CD4-positive, alpha-beta T cell (primary cell): Measurements from ENCODE around the gene CD3D. TPM values are rescaled to one million over a fixed set of nuclear protein-coding genes. Genes with fewer than 3 reads are reported as not detected.

Source experiments
- ATAC-seq: fragments of 200-7000 bp; cut with Tn5 transposase; one replicate; pipeline ENCODE4 v1.10.0; 2022; ENCODE audit warnings: mild to moderate bottlenecking; ENCODE audit not compliant: poor library complexity
- CTCF ChIA-PET: fragments of 350-600 bp; sonication (Branson Sonifier 250); formaldehyde crosslinking; loops from one replicate; lab custom pipeline; 2021; ENCODE audit warnings: antibody characterized with exemption, inconsistent platforms; lab: Charles Lee
- POLR2A ChIA-PET: fragments of 350-600 bp; sonication (Branson Sonifier 250); formaldehyde crosslinking; loops from one replicate; lab custom pipeline; 2021; ENCODE audit warnings: antibody characterized with exemption, inconsistent platforms; lab: Charles Lee
- DNase-seq, 14 experiments: peaks; one replicate each; pipeline ENCODE4 v3.0.0-alpha.2; 2013 to 2020; ENCODE audit warnings: mixed read lengths in 2 of 14
- H3K27ac ChIP-seq, 2 donors: one replicate each; pipeline versions ENCODE4 v1.5.1 to v1.7.0; 2013; ENCODE audit warnings: low read length in 2 of 2, low read depth in 1 of 2, mild to moderate bottlenecking in 1 of 2
- H3K27me3 ChIP-seq, 2 experiments: 1 replicate in 1 of 2; 2 replicates in 1 of 2; pipeline versions ENCODE4 v1.6.1 to v1.7.0; 2013; ENCODE audit warnings: low read length in 2 of 2, control low read depth in 1 of 2, mild to moderate bottlenecking in 1 of 2, moderate library complexity in 1 of 2; ENCODE audit not compliant: insufficient read depth in 2 of 2, control insufficient read depth in 1 of 2
- H3K36me3 ChIP-seq: one replicate; pipeline ENCODE4 v1.6.1; 2013; ENCODE audit warnings: low read length, control low read depth; ENCODE audit not compliant: insufficient read depth
- H3K4me1 ChIP-seq: one replicate; pipeline ENCODE4 v1.6.1; 2013; ENCODE audit warnings: low read length, control low read depth; ENCODE audit not compliant: insufficient read depth
- H3K4me3 ChIP-seq: one replicate; pipeline ENCODE4 v1.5.1; 2013; ENCODE audit warnings: mild to moderate bottlenecking, low read length, moderate library complexity
- H3K9me3 ChIP-seq, 2 experiments: 1 replicate in 1 of 2; 2 replicates in 1 of 2; pipeline versions ENCODE4 v1.6.1 to v1.7.0; 2013; ENCODE audit warnings: low read length in 2 of 2, mild to moderate bottlenecking in 2 of 2, control low read depth in 1 of 2, moderate library complexity in 1 of 2; ENCODE audit not compliant: control insufficient read depth in 1 of 2, insufficient read depth in 1 of 2
- H3K27ac Mint-ChIP-seq: one replicate; pipeline ENCODE4 v1.8.0; 2020; ENCODE audit warnings: mixed read lengths
- H3K27me3 Mint-ChIP-seq: one replicate; pipeline ENCODE4 v1.8.0; 2021; ENCODE audit warnings: mixed read lengths
- H3K36me3 Mint-ChIP-seq: one replicate; pipeline ENCODE4 v1.8.0; 2021; ENCODE audit warnings: low read depth, mixed read lengths
- H3K4me1 Mint-ChIP-seq: one replicate; pipeline ENCODE4 v1.8.0; 2021; ENCODE audit warnings: low read depth, mixed read lengths
- H3K4me3 Mint-ChIP-seq: one replicate; pipeline ENCODE4 v1.8.0; 2020; ENCODE audit warnings: mild to moderate bottlenecking, mixed read lengths
- H3K9me3 Mint-ChIP-seq: one replicate; pipeline ENCODE4 v1.8.0; 2020; ENCODE audit warnings: mixed read lengths
- intact Hi-C, 2 experiments: fragments of 100-400 bp; cut with DNase I in 1 of 2; cut with micrococcal nuclease in 1 of 2; formaldehyde crosslinking; loops; one replicate each; pipeline versions ENCODE4 v1.15.1 to v1.9.0; 2023 to 2025; cut with DNase I, micrococcal nuclease
- total RNA-seq, 174 experiments: library from RNA in 2 of 174; stranded (reverse) in 2 of 174; gene quantifications; one replicate each; pipeline ENCODE4 v1.2.3 and lab custom pipeline; 2021 to 2026
- TF ChIP-seq, protein P1 (sequence below): fragments of 200-600 bp; IDR thresholded peaks from one replicate; pipeline ENCODE4 v1.8.0; 2022; ENCODE audit warnings: antibody characterized with exemption, mild to moderate bottlenecking

The CD3D gene
- total RNA-seq, 2 experiments from 2014 or later: 265 to 274 TPM

DNA sequence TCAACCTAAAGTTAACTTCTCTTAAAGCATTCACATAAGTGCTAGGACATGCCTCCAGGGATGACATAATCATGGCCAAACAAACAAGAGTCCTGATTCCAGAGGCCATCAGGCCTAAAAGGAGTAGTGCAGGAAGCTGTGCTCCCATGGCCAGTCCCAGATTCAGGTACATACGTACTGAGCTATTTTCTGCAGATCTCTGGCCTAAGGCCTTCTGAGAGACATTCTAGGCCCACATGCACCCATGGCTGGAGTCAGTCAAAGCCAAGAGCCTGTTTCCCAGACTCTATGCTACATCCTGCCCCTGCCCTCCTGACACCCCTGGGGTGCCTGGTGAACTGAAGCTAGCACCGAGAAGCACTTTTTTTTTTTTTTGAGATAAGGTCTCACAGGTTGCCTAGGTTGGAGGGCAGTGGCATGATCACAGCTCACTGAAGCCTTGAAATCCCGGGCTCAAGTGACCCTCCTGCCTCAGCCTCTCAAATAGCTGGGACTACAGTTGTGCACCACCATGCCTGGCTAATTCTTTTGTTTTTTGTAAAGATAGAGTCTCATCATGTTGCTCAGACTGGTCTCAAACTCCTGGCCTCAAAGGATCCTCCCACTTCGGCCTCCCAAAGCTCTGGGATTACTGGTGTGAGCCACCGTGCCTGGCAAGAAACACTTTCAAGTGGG lies 553 bp downstream of the CD3D start:
- Histone ChIP-seq H3K27me3 (no peaks in the 10 kb centered on the region), H3K4me1 (peaks cover 61% of the 10 kb centered on the region), H3K9me3 (no peaks in the 10 kb centered on the region), H3K4me3 (peak overlapping the region; percentile 86), H3K27ac (peak overlapping the region; percentile 84 to 90), H3K36me3 (peaks cover 31% of the 10 kb centered on the region)
- ChIA-PET CTCF (interaction anchor here (1.0 to 7.8 kb wide), 6 partner anchors 11 to 144 kb away, joined by 3 to 56 read pairs (median 4); partner anchors contain the start of genes CD3E and UBE4A), POLR2A (interaction anchor here (0.9 to 2.6 kb wide), 13 partner anchors 7 to 451 kb away, joined by 3 to 11 read pairs (median 4); partner anchors contain the start of genes JAML, MPZL3 and UBE4A)
- ATAC-seq: peak; percentile 5
- intact Hi-C loops: loop anchor here (2.0 to 5.0 kb wide), 3 partner anchors 35 to 140 kb away; partner anchors contain the start of gene JAML (in 1 of the 2)
- DNase-seq: peak in 7 of 14 experiments; percentile 10 to 60 (median 46)
- Mint-ChIP-seq H3K27ac (peak overlapping the region; percentile 98), H3K9me3 (no peaks in the 10 kb centered on the region), H3K4me1 (peaks cover 76% of the 10 kb centered on the region), H3K27me3 (no peaks in the 10 kb centered on the region), H3K36me3 (peaks cover 73% of the 10 kb centered on the region), H3K4me3 (peak overlapping the region; percentile 97)
- TF ChIP-seq, protein P1, sequence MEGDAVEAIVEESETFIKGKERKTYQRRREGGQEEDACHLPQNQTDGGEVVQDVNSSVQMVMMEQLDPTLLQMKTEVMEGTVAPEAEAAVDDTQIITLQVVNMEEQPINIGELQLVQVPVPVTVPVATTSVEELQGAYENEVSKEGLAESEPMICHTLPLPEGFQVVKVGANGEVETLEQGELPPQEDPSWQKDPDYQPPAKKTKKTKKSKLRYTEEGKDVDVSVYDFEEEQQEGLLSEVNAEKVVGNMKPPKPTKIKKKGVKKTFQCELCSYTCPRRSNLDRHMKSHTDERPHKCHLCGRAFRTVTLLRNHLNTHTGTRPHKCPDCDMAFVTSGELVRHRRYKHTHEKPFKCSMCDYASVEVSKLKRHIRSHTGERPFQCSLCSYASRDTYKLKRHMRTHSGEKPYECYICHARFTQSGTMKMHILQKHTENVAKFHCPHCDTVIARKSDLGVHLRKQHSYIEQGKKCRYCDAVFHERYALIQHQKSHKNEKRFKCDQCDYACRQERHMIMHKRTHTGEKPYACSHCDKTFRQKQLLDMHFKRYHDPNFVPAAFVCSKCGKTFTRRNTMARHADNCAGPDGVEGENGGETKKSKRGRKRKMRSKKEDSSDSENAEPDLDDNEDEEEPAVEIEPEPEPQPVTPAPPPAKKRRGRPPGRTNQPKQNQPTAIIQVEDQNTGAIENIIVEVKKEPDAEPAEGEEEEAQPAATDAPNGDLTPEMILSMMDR: no peak

DNA sequence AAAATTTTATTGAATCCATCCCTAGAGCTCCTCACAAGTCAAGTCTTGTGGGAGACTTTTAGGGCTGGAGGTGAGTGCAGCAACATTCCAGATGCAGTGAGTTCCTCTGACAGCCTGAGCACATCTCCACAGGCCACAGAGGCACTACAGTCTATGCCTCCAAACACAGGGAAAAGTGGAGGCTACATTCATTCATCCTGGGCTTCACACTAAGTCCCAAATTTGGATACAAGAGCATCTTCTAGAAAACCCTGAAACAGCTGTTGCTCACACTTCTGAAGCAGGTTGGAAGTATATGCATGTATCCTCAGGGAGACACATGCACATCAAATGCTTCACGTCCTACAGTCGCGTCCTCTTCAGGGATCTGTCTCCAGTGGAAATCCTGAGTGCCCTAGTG lies 1.2 kb downstream of the CD3D start:
- H3K4me1 Mint-ChIP-seq: peaks cover 74% of the 10 kb centered on the region
- H3K27ac ChIP-seq: peak overlapping the region; percentile 90

DNA sequence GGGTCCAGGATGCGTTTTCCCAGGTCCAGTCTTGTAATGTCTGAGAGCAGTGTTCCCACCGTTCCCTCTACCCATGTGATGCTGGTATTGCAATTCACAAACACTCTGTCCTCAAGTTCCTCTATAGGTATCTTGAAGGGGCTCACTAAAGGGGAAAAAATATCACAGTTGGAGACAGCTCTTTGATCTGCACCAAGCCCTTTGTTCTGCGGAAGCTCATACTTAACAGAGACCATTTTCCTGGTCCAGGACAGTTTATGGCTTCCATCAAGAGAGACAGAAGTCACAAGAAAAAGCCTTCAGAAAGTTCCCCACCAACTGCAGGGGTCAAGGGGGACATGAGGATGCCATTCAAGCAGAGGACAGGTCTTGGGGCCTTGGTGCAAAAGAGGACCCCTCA lies 2.1 kb downstream of the CD3D start:
- no peak for ATAC-seq
- peaks cover 67% of the 10 kb centered on the region for H3K36me3 Mint-ChIP-seq

More for the DNA sequence above, 1.2 kb downstream of the CD3D start:
- Histone ChIP-seq H3K4me3 (peak overlapping the region; percentile 86), H3K36me3 (peaks cover 38% of the 10 kb centered on the region), H3K27me3 (no peaks in the 10 kb centered on the region), H3K4me1 (peaks cover 61% of the 10 kb centered on the region), H3K9me3 (no peaks in the 10 kb centered on the region)
- DNase-seq (no peak), ATAC-seq (no peak)
- Mint-ChIP-seq H3K9me3 (no peaks in the 10 kb centered on the region), H3K27ac (peak overlapping the region; percentile 98), H3K36me3 (peaks cover 71% of the 10 kb centered on the region), H3K27me3 (no peaks in the 10 kb centered on the region), H3K4me3 (peak overlapping the region; percentile 97)
- intact Hi-C loops: loop anchor here in 1 of 2 experiments (5.0 kb wide), 1 partner anchor 139 kb away; no protein-coding TSS in a partner anchor
- TF ChIP-seq, protein P1: no peak
- CTCF ChIA-PET: interaction anchor here (1.1 to 7.8 kb wide), 3 partner anchors 12 to 44 kb away, joined by 4 to 56 read pairs (median 5); no protein-coding TSS in a partner anchor
- POLR2A ChIA-PET: interaction anchor here (1.3 to 2.6 kb wide), 5 partner anchors 8 to 117 kb away, joined by 3 to 11 read pairs (median 8); partner anchors contain the start of genes JAML and UBE4A

More for the DNA sequence above, 2.1 kb downstream of the CD3D start:
- Mint-ChIP-seq H3K27me3 (no peaks in the 10 kb centered on the region), H3K4me1 (peaks cover 71% of the 10 kb centered on the region), H3K4me3 (peak overlapping the region; percentile 97), H3K9me3 (no peaks in the 10 kb centered on the region), H3K27ac (peak overlapping the region; percentile 98)
- ChIA-PET CTCF (interaction anchor here (1.1 to 2.5 kb wide), 4 partner anchors 11 to 95 kb away, joined by 3 to 13 read pairs (median 4); no protein-coding TSS in a partner anchor), POLR2A (interaction anchor here (0.7 to 2.9 kb wide), 12 partner anchors 8 to 132 kb away, joined by 3 to 12 read pairs (median 4); partner anchors contain the start of genes JAML and UBE4A)
- peaks cover 38% of the 10 kb centered on the region for H3K36me3 ChIP-seq
- H3K4me1 ChIP-seq: peaks cover 59% of the 10 kb centered on the region
- H3K9me3 ChIP-seq: no peaks in the 10 kb centered on the region
- peak overlapping the region; percentile 86 for H3K4me3 ChIP-seq
- peak in 3 of 14 experiments; percentile 39 to 53 (median 43) for DNase-seq
- H3K27ac ChIP-seq: peak overlapping the region; percentile 90
- H3K27me3 ChIP-seq: no peaks in the 10 kb centered on the region
- TF ChIP-seq, protein P1: no peak
- intact Hi-C loops: loop anchor here in 1 of 2 experiments (5.0 kb wide), 1 partner anchor 138 kb away; no protein-coding TSS in a partner anchor
